OCI-LY1 (cell line): ENCODE results near the gene GGT5.
"Not testable (repeated sequence)": the region's sequence is repeated elsewhere in the genome, so short reads cannot be mapped to it uniquely, and the experiment has no call there.

ENCODE experiments used
- CTCF ChIP-seq: fragments of 200-600 bp; sonication (generic), shearing (Covaris generic); IDR thresholded peaks from 2 replicates; pipeline ENCODE4 v1.5.1; 2017; ENCODE audit warnings: mild to moderate bottlenecking, antibody characterized with exemption, low read length, moderate library complexity, mixed read lengths
- EZH2 ChIP-seq: fragments of 200-600 bp; sonication (generic), shearing (Covaris generic); IDR thresholded peaks from 2 replicates; pipeline ENCODE4 v1.8.0; 2017; ENCODE audit warnings: borderline replicate concordance, mixed run types, mild to moderate bottlenecking, antibody characterized with exemption, low read length, moderate library complexity, mixed read lengths

GRCh38 chr22:24245030-24245431, at the start of gene GGT5:
- not testable (repeated sequence) for TF ChIP-seq EZH2, CTCF
